ENCODE measurements around the gene CHMP3.

The CHMP3 gene

DNA sequence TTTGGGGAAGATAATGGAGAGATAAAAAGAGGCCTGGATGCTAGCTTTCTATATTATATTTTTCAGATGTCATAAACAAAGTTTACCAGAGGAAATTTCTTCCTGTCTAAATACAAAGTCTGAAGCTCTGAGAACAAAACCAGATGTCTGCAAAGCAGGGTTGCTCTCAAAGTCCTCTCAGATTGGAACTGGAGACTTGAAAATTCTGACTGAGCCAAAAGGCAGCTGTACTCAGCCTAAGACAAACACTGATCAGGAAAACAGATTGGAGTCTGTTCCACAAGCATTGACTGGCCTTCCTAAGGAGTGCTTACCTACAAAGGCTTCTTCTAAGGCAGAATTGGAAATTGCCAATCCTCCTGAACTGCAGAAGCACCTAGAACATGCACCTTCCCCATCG is 96.9 kb downstream of the CHMP3 start:
- DNase-seq (ENCODE audit: low read depth in 2 of 2), result no peak

DNA sequence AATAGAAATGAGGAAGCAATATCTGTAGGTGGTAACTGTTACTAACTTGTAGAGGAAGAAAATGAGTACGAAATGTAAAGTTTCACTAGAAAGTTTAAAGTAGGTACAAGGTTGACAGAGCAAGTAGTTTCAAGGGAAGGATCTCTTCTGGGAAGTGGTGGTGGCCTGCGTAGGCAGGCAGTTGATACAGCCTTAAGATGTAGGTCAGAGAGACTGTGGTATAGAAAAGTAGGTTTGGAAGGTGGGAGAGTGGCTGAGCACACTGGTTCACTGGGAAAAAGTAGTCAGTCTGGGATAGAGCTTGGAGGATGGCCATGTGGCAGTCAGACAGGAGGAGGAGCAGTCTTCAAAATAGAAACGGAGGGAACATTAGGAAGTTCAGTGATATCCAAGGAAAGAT is 98.6 kb downstream of the CHMP3 start:
- DNase-seq (ENCODE audit: low read depth in 2 of 2), result no peak

DNA sequence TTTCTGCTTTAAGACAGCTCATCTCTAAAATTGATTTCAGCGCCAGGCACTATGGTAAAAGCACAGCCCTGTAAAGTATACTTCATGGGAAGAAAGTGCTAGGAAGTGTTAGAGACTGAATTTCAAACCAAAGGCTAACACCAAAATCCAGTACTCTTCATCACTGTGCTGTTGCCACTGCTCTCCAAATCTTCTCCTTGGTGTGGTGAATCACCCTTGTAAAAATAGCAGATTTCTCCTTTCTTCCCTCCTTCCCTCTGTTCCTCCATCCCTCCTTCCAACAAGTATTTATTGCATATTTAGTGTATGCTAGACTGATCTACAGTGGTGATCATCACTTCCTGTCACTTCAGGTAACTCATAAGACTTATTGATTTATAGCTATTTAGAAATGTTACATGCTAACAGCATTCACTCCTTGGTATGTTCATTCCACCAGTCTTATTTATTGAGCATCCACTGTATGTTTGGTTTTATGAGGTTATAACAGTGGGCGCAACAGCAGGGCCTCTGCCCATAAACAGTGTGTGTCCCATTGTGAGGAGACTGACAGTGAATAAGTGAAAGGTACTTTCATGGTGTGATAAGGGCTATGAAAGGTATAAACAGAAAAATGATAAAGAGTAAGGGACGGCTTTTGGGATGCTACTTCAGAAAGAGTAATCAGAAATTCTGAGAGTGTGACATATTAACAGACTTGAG is 102.0 kb downstream of the CHMP3 start:
- no peak for DNase-seq (ENCODE audit: low read depth in 2 of 2)

DNA sequence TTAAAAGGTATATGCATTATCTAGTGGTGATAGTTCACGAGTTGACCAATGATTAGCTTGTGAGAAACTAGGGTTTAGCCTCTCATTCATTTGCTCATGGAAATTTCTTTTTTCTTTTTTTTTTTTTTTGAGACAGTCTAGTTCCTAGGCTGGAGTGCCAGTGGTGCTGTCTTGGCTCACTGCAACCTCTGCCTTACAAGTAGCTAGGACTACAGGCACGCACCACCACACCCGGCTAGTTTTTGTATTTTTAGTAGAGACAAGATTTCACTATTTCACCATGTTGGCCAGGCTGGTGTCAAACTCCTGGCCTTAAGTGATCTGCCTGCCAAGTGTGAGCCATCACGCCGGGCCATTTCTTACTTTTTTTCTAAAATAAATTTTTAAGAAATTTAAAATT is 108.1 kb downstream of the CHMP3 start:
- DNase-seq (ENCODE audit: low read depth in 2 of 2), result no peak

DNA sequence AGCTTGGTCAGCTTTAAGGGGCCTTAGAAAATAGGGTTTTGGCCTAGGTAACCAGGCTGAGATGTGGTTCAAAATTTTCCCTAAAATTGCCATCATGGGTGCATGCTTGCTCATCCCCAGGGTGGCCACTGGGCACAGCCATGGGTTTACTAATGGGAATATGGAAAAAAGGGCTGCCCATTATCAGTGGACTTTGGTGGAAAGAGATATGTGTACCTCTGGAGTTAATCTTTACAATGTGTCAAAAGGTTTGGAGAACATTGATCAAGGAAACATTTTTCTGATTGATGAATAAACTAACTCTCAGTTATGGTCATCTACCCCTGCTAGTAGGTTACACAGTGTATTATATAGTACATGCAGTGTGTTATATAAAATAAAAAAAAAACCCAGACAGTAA is 109.0 kb downstream of the CHMP3 start:
- no peak for DNase-seq (ENCODE audit: low read depth in 2 of 2)

DNA sequence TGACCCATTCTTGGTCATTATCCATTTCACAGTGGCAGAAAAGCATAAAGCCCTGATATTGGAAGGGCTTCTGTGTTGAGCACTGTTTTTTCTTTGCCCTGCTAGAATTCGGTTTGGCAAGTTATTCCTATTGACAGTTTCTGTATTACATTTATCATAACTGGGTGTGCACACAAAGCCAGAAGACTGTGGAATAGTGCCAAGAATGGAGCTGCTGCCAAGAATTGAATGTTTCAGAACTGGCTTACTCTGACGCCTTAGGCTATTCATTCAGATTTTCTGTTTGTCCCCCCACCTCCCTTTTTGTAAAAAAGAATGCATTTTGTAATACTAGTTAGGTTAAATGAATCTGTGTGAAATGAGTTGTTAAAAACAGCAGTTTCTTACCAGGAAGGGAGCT is 109.4 kb downstream of the CHMP3 start:
- DNase-seq (ENCODE audit: low read depth in 2 of 2), result no peak
